HepG2 (cell line): ENCODE results near the gene ATG16L2. TPM values are rescaled to one million over a fixed set of nuclear protein-coding genes. Genes with fewer than 3 reads are reported as not detected.
A peak's percentile ranks its signal among the peaks of the same experiment; 100 is the strongest.

Experiments
- ARHGAP35 ChIP-seq: sonication (generic); formaldehyde crosslinking; IDR thresholded peaks from 2 replicates; pipeline ENCODE4 v1.9.0; 2022; ENCODE audit warnings: mild to moderate bottlenecking, inconsistent platforms, moderate library complexity, missing genetic modification reagents, borderline replicate concordance
- ATRX ChIP-seq: sonication (generic); formaldehyde crosslinking; IDR thresholded peaks from 2 replicates; pipeline ENCODE4 v1.4.0; 2020; ENCODE audit warnings: missing genetic modification reagents, borderline replicate concordance
- BCL6 ChIP-seq: IDR thresholded peaks from 2 replicates; pipeline ENCODE4 v1.6.1; 2016; ENCODE audit warnings: missing genetic modification reagents, missing compliant biosample characterization
- CHD2 ChIP-seq: IDR thresholded peaks from 2 replicates; pipeline ENCODE4 v1.6.1; 2011; ENCODE audit warnings: low read depth, low read length, improper control_type of control experiment
- FOXJ3 ChIP-seq: sonication (generic); formaldehyde crosslinking; IDR thresholded peaks from 2 replicates; pipeline ENCODE4 v1.4.0; 2020; ENCODE audit warnings: missing genetic modification reagents, mild to moderate bottlenecking, borderline replicate concordance
- GATA4 ChIP-seq: sonication (generic); IDR thresholded peaks from 2 replicates; pipeline ENCODE4 v1.6.1; 2016; ENCODE audit warnings: antibody characterized with exemption, low read depth, borderline replicate concordance
- HMG20A ChIP-seq: IDR thresholded peaks from 2 replicates; pipeline ENCODE4 v1.6.1; 2016; ENCODE audit warnings: borderline replicate concordance
- HOXA3 ChIP-seq: sonication (generic); formaldehyde crosslinking; IDR thresholded peaks from 2 replicates; pipeline ENCODE4 v1.5.0; 2020; ENCODE audit warnings: missing genetic modification reagents
- KDM3A ChIP-seq: IDR thresholded peaks from 2 replicates; pipeline ENCODE4 v1.6.1; 2018; ENCODE audit warnings: low read depth, missing compliant biosample characterization
- KLF9 ChIP-seq: IDR thresholded peaks from 2 replicates; pipeline ENCODE4 v1.6.1; 2016; ENCODE audit warnings: low read depth
- NFE2L2 ChIP-seq: fragments of 150-350 bp; IDR thresholded peaks from 2 replicates; pipeline ENCODE4 v1.6.1; 2014; ENCODE audit warnings: low read length
- NPAS2 ChIP-seq: sonication (generic); formaldehyde crosslinking; IDR thresholded peaks from 2 replicates; pipeline ENCODE4 v1.8.0; 2022; ENCODE audit warnings: mild to moderate bottlenecking, missing genetic modification reagents, borderline replicate concordance
- REPIN1 ChIP-seq: sonication (generic); formaldehyde crosslinking; IDR thresholded peaks from 2 replicates; pipeline ENCODE4 v1.8.0; 2022; ENCODE audit warnings: missing genetic modification reagents, low read depth, mild to moderate bottlenecking, borderline replicate concordance
- SETDB1 ChIP-seq: sonication (generic); formaldehyde crosslinking; IDR thresholded peaks from 2 replicates; pipeline ENCODE4 v1.5.1; 2020; ENCODE audit warnings: missing genetic modification reagents, mild to moderate bottlenecking, borderline replicate concordance
- SIX1 ChIP-seq: sonication (generic); formaldehyde crosslinking; IDR thresholded peaks from 2 replicates; pipeline ENCODE4 v1.4.0; 2020; ENCODE audit warnings: missing genetic modification reagents, borderline replicate concordance
- SOX5 ChIP-seq: IDR thresholded peaks from 2 replicates; pipeline ENCODE4 v1.6.1; 2016; ENCODE audit warnings: borderline replicate concordance
- TCF12 ChIP-seq, 2 experiments: fragments of 450-650 bp in 1 of 2; sonication (generic) in 1 of 2; formaldehyde crosslinking in 1 of 2; IDR thresholded peaks; 2 replicates each; pipeline versions ENCODE4 v1.6.1 to v1.8.0; 2017 to 2022; ENCODE audit warnings: antibody characterized with exemption in 1 of 2, mild to moderate bottlenecking in 1 of 2, missing genetic modification reagents in 1 of 2, moderate library complexity in 1 of 2
- TGIF2 ChIP-seq: IDR thresholded peaks from 2 replicates; pipeline ENCODE4 v1.6.1; 2016; ENCODE audit warnings: control low read depth, missing compliant biosample characterization
- ZFP37 ChIP-seq: sonication (generic); formaldehyde crosslinking; IDR thresholded peaks from 2 replicates; pipeline ENCODE4 v1.4.0; 2020; ENCODE audit warnings: missing genetic modification reagents, borderline replicate concordance
- ZNF484 ChIP-seq: sonication (generic); formaldehyde crosslinking; IDR thresholded peaks from 2 replicates; pipeline ENCODE4 v1.5.1; 2020; ENCODE audit warnings: mild to moderate bottlenecking, low read depth, missing genetic modification reagents, borderline replicate concordance
- ZNF567 ChIP-seq: sonication (generic); formaldehyde crosslinking; IDR thresholded peaks from 2 replicates; pipeline ENCODE4 v1.8.1; 2023; ENCODE audit warnings: mild to moderate bottlenecking, missing genetic modification reagents, borderline replicate concordance
- ZNF569 ChIP-seq: sonication (generic); formaldehyde crosslinking; IDR thresholded peaks from 2 replicates; pipeline ENCODE4 v1.5.0; 2020; ENCODE audit warnings: mild to moderate bottlenecking, missing genetic modification reagents, moderate library complexity, borderline replicate concordance
- ZNF619 ChIP-seq: sonication (generic); formaldehyde crosslinking; IDR thresholded peaks from 2 replicates; pipeline ENCODE4 v1.4.0; 2020; ENCODE audit warnings: mild to moderate bottlenecking, missing genetic modification reagents
- ZNF746 ChIP-seq: sonication (generic); formaldehyde crosslinking; IDR thresholded peaks from 2 replicates; pipeline ENCODE4 v1.8.0; 2022; ENCODE audit warnings: mild to moderate bottlenecking, missing genetic modification reagents
- ZSCAN30 ChIP-seq: sonication (generic); formaldehyde crosslinking; IDR thresholded peaks from 2 replicates; pipeline ENCODE4 v1.5.0; 2020; ENCODE audit warnings: mild to moderate bottlenecking, missing genetic modification reagents
- polyA plus RNA-seq, 8 experiments: library from polyadenylated mRNA; depleted of rRNA in 3 of 8; stranded (reverse) in 7 of 8; unstranded in 1 of 8; fragments of >200 nt; fragmentation: Illumina TruSeq in 4 of 8; extraction: Trizol in 4 of 8; gene quantifications; 2 replicates each; pipeline versions ENCODE4 v1.2.1 to v1.2.3, GENCODE V29; 2011 to 2016; ENCODE audit warnings: low read depth in 4 of 8, missing spikeins in 1 of 8, mixed read lengths in 1 of 8; ENCODE audit not compliant: insufficient read depth in 1 of 8
- total RNA-seq, 5 experiments: library from RNA; depleted of rRNA; stranded (reverse); fragments of >200 nt; fragmentation: Illumina TruSeq; extraction: Trizol; gene quantifications; 2 replicates each; pipeline ENCODE4 v1.2.3, GENCODE V29; 2016; ENCODE audit warnings: low read depth in 1 of 5
- TF ChIP-seq, protein P1 (sequence below): sonication (generic); formaldehyde crosslinking; IDR thresholded peaks from 2 replicates; pipeline ENCODE4 v1.4.0; 2020; ENCODE audit warnings: missing genetic modification reagents
- TF ChIP-seq, protein P2 (sequence below): sonication (generic); formaldehyde crosslinking; IDR thresholded peaks from 2 replicates; pipeline ENCODE4 v1.4.0; 2020; ENCODE audit warnings: missing genetic modification reagents
- TF ChIP-seq, protein P3 (sequence below): IDR thresholded peaks from 2 replicates; pipeline ENCODE4 v1.6.1; 2018; ENCODE audit warnings: missing genetic modification reagents

Gene ATG16L2
- total and polyA plus RNA-seq, 2 of the 13 experiments (the other 11 are each of a cell fraction or from before 2014, with no cell fraction given), result 6.2 to 14.8 TPM

DNA sequence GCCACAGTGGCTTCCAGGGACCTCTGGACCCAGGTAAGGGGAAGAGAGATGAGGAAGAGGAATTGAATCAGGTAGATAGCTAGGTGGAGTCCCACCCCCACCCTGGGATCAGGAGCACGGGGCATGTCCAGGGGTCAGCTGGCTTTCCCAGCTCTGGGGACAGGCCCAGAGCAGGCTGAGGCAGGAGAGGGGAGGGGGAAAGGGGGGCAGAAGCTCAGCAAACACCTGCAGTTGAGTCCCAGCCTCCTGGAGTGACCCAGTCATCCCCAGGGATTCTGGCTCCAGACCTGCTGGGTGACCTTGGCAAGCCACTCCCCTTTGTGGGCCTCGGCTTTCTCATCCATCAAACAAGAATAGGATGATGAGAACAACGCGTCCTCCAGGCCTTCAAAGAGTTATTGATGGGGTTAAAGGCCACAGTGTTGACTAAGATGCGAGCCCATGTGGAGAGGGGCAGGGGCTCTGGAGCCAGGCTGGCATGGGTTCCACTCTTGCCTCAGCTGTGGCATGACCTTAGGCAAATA lies 36.4 kb upstream of the ATG16L2 start (continued):
- TF ChIP-seq HMG20A (CRISPR knock-in tag) (0 out of 2 replicates have a peak, but pooled peaks have one; percentile 34), KDM3A (CRISPR knock-in tag) (no peak), ZNF569 (no peak), ATRX (no peak), BCL6 (peak; percentile 52; the same call in 1 of the 2 replicates), TCF12 (IDR thresholded peaks at IDR 0.05) (no peak), TCF12 (CRISPR knock-in tag; IDR thresholded peaks at IDR 0.05) (no peak), ZSCAN30 (CRISPR knock-in tag) (no peak), ZNF484 (CRISPR knock-in tag) (no peak), ARHGAP35 (CRISPR knock-in tag) (no peak), SOX5 (CRISPR knock-in tag) (peak; percentile 90), ZNF619 (no peak), CHD2 (no peak), NPAS2 (CRISPR knock-in tag) (no peak), HOXA3 (CRISPR knock-in tag) (0 out of 2 replicates have a peak, but pooled peaks have one; percentile 21), FOXJ3 (CRISPR knock-in tag) (0 out of 2 replicates have a peak, but pooled peaks have one; percentile 53), ZFP37 (no peak), TGIF2 (CRISPR knock-in tag) (no peak), ZNF567 (CRISPR knock-in tag) (no peak), KLF9 (no peak), SETDB1 (CRISPR knock-in tag) (no peak), NFE2L2 (no peak), SIX1 (CRISPR knock-in tag) (no peak), ZNF746 (CRISPR knock-in tag) (peak; percentile 64), REPIN1 (peak; percentile 6; the same call in 1 of the 2 replicates), GATA4 (no peak)
- TF ChIP-seq, protein P1, sequence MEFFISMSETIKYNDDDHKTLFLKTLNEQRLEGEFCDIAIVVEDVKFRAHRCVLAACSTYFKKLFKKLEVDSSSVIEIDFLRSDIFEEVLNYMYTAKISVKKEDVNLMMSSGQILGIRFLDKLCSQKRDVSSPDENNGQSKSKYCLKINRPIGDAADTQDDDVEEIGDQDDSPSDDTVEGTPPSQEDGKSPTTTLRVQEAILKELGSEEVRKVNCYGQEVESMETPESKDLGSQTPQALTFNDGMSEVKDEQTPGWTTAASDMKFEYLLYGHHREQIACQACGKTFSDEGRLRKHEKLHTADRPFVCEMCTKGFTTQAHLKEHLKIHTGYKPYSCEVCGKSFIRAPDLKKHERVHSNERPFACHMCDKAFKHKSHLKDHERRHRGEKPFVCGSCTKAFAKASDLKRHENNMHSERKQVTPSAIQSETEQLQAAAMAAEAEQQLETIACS (CRISPR knock-in tag), result no peak
- TF ChIP-seq, protein P2, sequence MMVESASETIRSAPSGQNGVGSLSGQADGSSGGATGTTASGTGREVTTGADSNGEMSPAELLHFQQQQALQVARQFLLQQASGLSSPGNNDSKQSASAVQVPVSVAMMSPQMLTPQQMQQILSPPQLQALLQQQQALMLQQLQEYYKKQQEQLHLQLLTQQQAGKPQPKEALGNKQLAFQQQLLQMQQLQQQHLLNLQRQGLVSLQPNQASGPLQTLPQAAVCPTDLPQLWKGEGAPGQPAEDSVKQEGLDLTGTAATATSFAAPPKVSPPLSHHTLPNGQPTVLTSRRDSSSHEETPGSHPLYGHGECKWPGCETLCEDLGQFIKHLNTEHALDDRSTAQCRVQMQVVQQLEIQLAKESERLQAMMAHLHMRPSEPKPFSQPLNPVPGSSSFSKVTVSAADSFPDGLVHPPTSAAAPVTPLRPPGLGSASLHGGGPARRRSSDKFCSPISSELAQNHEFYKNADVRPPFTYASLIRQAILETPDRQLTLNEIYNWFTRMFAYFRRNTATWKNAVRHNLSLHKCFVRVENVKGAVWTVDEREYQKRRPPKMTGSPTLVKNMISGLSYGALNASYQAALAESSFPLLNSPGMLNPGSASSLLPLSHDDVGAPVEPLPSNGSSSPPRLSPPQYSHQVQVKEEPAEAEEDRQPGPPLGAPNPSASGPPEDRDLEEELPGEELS (CRISPR knock-in tag), result peak; percentile 68
- TF ChIP-seq, protein P3, sequence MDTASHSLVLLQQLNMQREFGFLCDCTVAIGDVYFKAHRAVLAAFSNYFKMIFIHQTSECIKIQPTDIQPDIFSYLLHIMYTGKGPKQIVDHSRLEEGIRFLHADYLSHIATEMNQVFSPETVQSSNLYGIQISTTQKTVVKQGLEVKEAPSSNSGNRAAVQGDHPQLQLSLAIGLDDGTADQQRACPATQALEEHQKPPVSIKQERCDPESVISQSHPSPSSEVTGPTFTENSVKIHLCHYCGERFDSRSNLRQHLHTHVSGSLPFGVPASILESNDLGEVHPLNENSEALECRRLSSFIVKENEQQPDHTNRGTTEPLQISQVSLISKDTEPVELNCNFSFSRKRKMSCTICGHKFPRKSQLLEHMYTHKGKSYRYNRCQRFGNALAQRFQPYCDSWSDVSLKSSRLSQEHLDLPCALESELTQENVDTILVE, result no peak
